GM19372 (cell line): ENCODE data around the gene METTL13.
A peak's percentile ranks its signal among the peaks of the same experiment; 100 is the strongest.

Experiments
- ATAC-seq: cut with Tn5 transposase; IDR thresholded peaks from one replicate; pipeline ENCODE4 v1.9.1; 2021; ENCODE audit warnings: mild to moderate bottlenecking, low read depth, moderate library complexity; ENCODE audit not compliant: unreplicated experiment

Gene METTL13

DNA sequence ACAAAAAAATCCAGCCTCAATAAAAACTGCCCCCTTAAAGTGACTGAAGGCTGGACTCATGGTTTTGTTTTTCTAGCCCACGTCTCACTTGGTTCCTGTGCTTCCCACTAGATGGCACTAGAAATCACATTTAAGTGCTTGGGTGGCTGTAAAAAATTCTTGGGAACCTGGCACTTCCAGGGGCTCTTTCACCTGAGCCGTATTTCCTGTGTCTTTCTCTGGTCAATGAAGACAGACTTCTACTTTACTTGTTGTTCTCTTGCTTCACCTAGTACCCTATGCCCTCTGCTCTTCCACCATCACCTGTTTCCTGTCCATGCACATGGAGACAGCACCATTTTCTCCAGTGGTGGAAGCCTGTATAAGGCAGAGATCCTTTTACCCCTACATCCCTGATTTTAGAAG is 20.0 kb downstream of the METTL13 start:
- no peak for ATAC-seq

DNA sequence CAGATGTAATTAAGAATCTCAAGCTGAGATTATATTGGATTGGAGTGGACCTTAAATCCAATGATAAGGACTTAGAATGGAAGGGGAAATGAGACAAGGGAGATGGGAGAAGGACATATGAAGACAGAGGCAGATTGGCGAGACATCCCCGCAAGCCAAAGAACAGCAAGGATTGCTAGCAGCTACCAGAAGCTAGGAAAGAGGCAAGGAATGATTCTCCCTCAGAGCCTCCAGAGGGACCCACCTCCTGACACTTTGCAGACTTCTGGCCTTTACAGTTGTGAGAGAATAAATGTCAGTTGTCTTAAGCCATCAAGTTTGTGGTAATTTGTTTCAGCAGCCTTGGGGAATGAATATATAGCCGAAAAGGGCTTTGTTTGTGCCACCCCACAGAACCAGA is 20.7 kb downstream of the METTL13 start:
- no peak for ATAC-seq

DNA sequence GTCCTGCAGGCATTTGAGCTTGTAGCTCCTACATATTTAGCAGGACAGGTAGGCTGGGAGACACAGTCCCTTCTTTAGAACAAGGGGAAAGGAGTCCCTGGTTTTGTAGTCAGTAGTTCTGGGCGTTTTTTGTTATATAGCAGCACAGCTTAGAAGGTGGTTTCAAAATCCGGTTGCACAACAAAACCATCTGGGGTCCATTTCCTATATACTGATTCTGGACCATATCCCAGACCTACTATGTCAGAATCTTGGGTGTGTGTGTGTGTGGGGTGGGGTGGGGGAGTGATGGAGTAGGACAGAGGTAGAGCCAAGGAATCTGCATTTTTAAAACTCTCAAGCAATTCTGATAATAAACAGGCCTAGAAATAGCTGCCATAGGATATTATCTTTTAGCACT is 21.6 kb downstream of the METTL13 start:
- ATAC-seq = no peak

DNA sequence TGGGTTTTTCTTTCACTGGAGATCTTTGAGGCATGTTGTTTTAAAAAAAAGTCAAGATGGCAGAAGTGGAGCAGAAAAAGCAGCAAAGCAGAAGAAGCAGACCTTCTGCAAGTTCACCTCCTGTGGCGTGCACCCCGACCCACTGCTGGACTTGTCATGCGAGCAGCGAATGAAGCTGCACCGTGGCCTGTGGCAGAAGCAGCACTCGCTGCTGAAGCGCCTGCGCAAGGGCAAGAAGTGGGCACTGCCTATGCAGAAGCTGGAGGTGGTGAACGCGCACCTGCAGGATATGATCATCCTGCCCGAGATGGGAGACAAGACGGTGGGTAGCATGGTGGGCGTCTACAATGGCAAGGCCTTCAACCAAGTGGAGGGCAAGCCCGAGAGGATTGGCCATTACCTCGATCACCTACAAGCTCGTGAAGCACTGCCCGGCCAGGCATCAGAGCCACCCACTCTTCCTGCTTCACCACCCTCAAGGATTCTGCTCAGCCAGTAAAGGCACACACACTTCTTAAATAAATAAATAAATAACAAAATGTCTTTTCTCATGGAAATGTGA is 22.1 kb downstream of the METTL13 start:
- no peak for ATAC-seq

DNA sequence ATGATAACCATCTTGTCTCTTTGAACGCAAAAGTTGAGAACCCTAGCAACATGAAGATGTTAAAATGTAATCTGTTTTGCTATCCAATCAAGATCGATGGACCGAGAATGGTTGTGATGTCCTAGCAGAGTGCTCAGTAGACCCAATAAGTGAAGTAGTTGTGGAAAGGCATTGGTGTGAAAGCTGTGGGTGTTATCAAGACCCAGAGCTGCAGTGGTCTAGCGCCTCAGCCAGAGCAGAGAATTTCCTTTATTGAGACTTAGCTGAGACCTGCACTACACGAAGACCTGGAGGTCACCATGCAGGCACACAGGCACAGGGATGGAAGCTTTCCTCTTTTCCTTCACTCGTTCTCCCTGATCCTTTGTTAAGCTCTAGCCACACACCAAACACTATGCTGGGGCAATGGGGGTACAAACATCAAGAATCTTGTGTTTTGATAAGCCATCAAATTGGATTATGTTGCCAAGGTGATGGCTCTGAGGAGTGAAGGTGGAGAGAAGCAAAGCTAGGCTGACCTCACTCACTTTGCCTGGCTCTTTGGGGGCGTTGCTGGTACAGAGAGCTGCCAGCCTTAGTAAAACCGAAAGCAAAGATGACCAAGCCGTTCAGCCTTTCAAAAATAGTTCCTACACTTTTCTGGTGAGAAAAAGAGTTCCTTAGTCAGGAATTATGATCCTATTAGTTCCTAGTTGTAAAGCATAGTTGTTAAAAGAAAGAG is 24.1 kb downstream of the METTL13 start:
- ATAC-seq = peak; percentile 71

DNA sequence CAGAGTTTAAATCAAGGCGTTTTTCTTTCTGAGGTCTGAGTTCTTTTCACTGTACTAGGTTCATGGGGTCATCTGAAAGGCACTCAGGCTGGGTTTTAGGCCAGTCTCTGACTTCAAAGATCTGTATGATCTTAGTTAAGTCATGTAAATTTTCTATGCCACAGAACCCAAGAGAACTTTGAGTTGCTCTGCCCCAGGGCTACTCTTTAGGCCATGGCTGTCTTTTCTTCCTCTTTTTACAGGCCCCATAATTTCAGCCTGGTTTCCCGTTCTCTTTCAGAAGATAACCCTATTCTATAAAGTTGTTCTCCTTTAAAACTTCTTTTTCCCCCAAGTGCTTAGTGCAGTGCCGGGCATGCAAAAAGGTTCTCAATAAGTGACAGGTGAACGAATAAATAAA is 26.1 kb downstream of the METTL13 start:
- no peak for ATAC-seq

DNA sequence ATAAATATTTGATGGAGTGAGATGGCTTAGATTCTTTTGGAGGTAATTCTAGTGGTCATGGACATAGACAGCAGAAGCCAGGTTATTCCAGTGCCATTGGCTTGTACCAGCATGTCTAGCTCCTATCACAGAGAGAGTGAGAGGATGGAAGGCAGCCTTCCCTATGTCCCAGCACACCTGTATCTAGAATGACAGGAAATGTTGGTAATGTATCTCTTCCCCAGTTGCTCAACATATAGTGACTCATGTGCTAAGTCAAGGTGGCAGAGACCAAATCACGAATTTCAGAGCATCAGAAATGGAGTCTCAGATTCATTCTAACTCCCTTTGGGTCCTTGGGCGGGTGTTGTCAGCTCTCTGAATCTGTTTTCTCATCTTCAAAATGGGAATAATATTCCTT is 28.4 kb downstream of the METTL13 start:
- no peak for ATAC-seq

DNA sequence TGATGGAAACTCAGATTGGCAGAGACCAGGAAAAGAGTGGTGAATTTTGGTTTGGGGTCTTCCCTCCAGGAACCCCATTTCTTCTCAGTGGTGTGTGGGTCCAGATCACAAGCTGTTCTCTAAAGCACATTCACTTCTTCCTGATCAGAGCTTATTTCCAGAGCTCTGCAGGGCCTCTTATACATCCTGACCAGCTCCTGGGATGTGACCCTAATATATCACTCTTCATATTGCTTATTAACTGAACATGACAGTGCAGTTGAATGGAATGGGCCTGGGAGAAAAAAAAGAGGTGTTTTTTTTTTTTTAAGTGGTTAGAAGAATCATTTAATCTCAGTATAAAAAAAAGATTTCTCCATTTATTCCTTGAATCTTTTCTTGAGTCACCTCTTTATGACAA is 30.2 kb downstream of the METTL13 start:
- no peak for ATAC-seq

DNA sequence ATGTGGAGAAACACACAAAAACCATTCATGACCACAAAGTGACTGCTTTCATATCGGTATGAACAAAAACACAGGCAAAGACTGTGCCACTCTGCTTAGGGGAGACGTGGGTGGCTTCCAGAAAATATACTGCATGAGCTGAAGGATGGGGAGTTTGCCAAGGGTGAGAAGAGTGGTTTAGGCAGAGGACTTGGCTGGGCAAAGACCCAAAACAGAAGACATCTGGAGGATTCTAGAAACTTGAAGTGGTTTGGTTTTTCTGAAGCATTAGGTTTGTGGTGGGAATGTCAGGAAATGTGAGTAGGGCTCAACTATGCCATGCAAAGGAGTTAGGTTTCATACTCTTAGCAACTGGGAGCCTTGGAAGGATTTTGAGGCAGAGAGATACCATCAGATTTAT is 33.2 kb downstream of the METTL13 start:
- ATAC-seq = no peak

DNA sequence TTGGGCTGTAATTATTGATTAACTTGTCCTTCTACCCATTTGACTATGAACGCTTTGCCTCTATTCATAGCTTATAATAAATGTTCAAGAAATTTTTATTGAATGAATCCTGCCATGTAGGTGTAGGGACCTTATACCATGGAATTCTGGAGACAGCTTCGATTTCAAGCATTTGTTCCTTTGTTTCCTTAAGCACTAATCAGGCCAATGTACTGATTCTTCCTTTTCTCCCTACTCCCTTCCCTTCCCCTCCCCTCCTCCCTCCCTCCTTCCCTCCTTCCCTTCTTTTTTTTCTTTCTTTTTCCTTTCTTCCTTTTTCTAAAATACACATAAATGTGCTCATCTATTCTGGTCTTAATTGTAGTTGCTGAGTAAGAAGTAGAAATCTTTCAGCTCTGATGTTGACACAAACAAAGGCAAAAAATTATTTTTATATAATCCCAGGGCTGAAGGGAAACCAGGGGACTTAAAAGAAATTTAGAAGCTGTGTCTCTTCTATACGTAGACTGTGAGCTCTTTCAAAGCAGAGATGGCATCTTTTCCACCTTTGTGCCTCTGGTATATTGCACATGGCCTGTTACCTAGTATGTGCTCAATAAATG is 34.9 kb downstream of the METTL13 start:
- ATAC-seq = no peak

DNA sequence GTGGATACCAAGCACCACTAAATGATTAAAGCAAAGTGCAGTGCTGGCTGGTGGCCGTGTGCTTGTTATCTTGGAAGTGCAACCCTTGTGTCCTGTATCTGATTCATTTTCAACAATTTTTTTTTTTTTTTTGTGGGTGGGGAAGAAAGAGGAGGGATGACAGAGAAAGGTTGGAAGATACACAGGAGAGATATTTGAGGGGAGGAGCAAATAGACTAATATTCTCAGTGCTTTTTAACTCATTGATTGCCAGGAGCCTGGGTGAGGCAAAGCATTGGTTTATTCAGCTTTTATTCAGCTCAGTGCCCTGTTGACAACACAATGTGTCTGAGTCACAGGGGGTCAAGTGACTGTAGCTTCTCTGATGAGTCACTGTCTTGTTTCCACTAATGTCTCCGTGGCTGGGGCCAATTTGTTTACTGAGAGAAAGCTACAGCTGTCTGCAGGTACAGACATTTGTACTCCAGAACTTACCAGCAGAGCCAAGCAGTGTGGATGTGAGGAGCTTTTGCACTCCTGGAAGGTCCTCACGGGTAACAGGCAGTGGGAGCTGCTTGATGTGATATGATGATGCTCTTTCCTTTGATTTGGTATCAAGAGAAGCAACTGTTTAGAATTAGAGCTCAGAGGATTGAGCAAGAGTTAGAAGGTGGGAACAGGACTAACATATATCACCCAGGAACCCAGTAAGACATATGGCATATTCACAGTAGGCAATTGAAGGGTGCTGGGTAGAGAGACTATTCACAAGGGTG is 36.2 kb downstream of the METTL13 start:
- no peak for ATAC-seq

DNA sequence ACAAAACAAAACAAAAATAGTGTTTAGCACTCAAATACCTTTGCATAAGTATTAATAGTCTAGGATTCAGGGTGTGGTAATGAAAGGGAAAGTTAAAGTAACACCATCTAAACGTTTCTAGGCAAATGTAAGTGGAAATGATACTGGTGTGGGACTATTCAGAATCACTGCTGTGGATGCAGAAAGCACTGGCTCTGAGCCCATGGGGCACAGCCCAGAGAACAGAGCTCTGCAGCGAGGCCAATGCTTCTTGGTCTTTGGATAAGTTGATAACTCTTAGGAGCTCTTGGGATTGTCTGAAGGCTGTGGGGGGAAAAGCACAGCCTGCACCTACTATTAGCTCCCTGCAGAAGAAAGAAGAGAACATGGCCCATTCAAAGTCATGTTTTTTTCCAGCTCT is 38.5 kb downstream of the METTL13 start:
- ATAC-seq = no peak

DNA sequence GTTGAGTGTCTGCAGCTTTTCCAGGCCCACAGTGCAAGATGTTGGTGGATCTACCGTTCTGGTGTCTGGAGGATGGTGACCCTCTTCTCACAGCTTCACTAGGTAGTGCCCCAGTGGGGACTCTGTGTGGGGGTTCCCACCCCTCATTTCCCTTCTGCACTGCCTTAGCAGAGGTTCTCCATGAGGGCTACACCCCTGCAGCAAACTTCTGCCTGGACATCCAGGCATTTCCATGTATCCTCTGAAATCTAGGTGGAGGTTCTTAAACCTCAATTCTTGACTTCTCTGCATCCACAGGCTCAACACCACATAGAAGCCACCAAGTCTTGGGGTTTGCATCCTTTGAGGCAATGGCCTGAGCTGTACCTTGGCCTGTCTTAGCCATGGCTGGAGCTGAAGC is 45.5 kb downstream of the METTL13 start:
- ATAC-seq = no peak

DNA sequence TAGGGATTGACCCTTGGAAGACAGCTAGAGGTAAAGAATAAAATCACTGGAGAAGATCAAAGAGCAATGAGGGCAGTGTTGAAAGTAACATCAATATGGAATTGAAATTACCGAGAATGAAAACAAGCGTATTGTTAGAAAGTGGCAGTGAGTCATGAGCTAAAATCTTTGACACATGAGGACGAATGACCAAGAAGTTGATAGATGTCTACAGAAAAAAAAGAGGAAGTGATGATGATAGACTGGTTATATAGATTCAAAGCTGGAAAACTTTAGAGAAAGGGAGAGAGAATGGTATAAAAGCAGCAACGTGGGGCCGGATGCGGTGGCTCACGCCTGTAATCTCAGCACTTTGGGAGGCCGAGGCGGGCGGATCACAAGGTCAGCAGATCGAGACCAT is 47.3 kb downstream of the METTL13 start:
- no peak for ATAC-seq

DNA sequence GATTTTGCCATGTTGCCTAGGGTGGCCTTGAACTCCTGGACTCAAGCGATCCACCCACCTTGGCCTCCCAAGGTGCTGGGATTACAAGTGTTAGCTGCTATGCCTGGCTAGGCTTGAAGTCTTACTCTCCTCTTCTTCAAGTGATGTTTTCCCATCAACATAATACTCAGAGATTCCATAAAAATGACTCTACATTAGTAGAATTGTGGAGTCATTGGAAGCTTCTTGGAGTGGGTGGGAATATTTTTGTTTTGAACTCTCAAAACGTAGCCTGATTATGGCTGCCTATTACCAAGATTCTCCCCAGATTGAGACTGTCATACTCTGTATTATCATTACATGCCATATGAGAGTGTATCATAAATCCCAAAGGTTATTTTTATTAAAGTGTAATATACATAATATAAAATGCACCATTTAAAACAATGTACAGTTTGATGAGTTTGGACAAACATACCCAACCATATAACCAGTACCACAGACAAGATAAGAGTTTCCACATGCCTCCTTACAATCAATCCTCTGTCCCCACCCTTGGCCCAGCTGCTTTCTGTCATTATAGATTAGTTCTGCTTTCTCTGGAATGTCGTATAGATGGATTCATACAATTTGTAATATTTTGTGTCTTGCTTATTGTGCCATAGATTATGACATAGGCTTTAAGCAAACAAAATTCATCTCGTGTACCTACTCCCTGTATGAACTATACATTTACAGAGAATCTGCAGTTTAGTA is 51.8 kb downstream of the METTL13 start:
- no peak for ATAC-seq

DNA sequence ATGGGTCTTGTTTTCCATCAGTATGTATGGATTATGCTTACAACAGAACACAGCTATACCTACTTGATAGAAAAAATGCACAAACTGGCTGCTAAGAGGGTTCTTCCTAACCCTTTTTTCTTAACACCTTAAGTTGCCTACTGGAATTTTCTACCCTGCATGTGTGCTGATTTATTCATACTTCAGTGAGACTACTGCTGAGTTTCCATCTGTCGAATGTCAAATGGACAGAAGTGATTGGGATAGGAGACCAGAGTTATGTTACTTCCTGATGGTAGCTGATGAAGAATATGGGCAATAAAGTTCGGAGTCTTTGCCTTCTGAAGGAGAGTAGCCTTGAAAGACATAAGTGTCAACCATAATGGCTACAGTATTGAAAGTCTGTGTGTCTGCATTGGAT is 53.4 kb downstream of the METTL13 start:
- no peak for ATAC-seq

DNA sequence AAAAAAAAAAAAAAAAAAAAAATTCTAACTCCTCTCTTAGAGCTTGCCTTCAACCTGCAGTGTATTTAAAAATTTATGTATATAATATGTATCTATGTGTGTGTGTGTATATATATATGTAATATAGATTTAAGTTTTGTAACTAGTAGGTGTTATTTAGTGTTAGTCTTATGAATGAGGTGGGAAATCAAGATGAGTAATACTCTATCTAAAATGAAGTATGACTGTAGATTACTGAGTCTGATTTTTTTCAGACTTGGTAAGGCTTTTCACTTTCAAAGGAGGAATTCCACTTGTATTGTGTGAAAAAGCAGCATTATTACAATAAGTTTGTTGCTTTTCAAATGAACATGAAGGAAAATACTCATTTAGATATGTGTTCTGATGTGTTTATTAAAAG is 54.4 kb downstream of the METTL13 start:
- ATAC-seq = no peak

DNA sequence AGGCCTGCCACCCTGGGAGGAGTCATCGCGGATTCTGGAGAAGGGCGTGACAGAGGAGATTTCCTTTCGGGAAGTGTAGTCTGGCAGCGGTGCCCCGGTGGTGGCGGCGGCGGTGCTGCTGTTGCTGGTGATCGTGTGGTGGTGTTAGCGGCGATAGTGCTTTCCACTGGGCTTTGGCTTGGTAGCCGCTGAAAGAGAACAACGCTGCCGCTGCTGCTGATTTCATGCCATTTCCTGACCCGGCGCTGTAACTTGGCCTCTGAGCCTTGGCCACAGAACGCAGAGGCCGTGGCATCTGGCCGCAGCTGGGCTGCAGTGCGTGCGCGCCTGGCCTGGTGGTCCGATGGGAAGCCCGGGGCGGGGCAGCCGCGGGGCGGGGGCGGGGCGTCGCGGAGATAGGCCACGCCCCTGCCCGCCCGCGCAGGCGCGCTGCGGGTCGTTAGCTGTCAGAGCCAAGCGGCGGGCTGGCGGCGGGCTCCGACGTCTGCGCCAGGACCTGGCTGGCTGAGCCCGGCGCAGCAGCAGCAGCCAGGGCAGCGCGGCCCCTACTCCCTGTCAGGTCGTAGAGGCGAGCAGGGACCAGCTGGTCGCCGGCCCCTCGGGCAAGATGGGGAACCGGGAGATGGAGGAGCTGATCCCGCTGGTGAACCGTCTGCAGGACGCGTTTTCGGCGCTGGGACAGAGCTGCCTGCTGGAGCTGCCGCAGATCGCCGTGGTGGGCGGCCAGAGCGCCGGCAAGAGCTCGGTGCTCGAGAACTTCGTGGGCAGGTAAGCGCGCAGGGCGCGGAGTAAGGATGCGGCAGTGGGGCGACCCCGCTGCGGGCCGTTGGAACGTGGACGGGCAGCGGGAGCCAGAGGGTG is 59.8 kb downstream of the METTL13 start, which contains the start of gene DNM3:
Gene DNM3, plus strand, starts transcription at position 449 of the 861 bp plus-strand sequence. Its CDS starts 159 bp downstream, at position 608.
- peak; percentile 85 for ATAC-seq

DNA sequence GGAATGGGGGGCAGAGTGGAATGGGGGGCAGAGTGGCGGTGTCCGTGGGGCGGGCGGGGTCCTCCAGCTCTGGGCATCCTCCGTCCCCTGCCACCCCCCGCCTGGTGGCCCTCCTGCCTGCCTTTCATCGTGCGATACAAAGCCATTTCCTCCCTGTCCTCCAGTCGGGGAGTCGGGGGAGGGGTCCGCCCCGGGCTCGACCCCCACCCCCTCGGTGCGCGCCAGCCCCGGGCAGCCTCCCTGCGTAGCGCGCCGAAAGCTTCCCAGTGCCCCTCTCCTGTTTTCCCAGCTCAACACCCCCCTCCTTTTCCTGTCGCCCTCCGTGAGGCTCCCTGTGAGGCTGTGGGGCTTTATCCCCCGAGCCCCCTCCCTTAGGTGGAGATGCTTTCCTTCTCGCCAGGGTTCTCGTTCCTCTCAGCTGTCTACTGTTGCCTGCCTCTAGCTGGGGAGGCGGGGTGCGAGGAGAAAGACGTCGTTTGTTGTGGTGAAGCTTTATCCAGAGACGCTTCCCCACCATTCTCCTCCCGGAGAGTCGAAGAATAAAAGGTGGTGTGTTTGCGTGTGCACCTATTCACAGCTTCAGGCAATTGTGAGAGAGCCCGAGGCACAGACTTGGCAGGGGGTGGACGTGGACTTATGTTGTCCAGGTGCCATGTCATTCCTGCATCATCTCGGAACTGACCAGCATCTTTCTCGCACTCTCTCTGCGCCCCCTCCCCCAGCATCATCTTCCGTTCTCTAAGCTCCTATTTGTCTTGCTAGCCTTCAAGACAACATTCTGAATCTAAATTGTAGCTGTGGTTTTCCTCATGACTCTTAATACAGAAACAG is 60.7 kb downstream of the METTL13 start:
- no peak for ATAC-seq
